SK-N-SH treated with all-trans-retinoic acid at 6 μM for 48 hours (cell line): ENCODE results near the gene UMPS.

ENCODE experiments used
- ATAC-seq: fragments of 200-7000 bp; cut with Tn5 transposase; 3 replicates; pipeline ENCODE4 v1.9.1; 2020; ENCODE audit warnings: mild to moderate bottlenecking, moderate library complexity
- ARNTL ChIP-seq: fragments of 450-650 bp; formaldehyde crosslinking; IDR thresholded peaks from 2 replicates; pipeline ENCODE4 v1.5.0; 2020; ENCODE audit warnings: low read depth, mild to moderate bottlenecking, moderate library complexity, borderline replicate concordance
- CREB5 ChIP-seq: fragments of 250-450 bp; sonication (Bioruptor Pico); IDR thresholded peaks from 2 replicates; pipeline ENCODE4 v1.5.1; 2020; ENCODE audit warnings: low read depth, mild to moderate bottlenecking, moderate library complexity
- CSDC2 ChIP-seq: fragments of 250-450 bp; sonication (Bioruptor Pico); IDR thresholded peaks from 2 replicates; pipeline ENCODE4 v1.5.0; 2020; ENCODE audit warnings: mild to moderate bottlenecking, moderate library complexity
- CSRNP3 ChIP-seq: fragments of 250-450 bp; sonication (Bioruptor Pico); IDR thresholded peaks from 2 replicates; pipeline ENCODE4 v1.5.1; 2021; ENCODE audit warnings: mild to moderate bottlenecking, moderate library complexity
- ESRRG ChIP-seq: fragments of 250-450 bp; sonication (Bioruptor Pico); IDR thresholded peaks from 2 replicates; pipeline ENCODE4 v1.6.1; 2021; ENCODE audit warnings: mild to moderate bottlenecking
- GLIS3 ChIP-seq: fragments of 250-450 bp; sonication (Bioruptor Pico); IDR thresholded peaks from 2 replicates; pipeline ENCODE4 v1.5.0; 2020; ENCODE audit warnings: mild to moderate bottlenecking, moderate library complexity
- ISL1 ChIP-seq: fragments of 250-450 bp; sonication (Bioruptor Pico); IDR thresholded peaks from 2 replicates; pipeline ENCODE4 v2.1.2; 2022; ENCODE audit warnings: mild to moderate bottlenecking, moderate library complexity
- OSR1 ChIP-seq: fragments of 250-450 bp; sonication (Bioruptor Pico); IDR thresholded peaks from 2 replicates; pipeline ENCODE4 v1.8.0; 2022; ENCODE audit warnings: moderate library complexity, mild to moderate bottlenecking, inconsistent platforms
- PATZ1 ChIP-seq: fragments of 250-450 bp; sonication (Bioruptor Pico); IDR thresholded peaks from 2 replicates; pipeline ENCODE4 v1.8.0; 2020; ENCODE audit warnings: mild to moderate bottlenecking, moderate library complexity, borderline replicate concordance
- POU6F1 ChIP-seq: fragments of 250-450 bp; sonication (Bioruptor Pico); IDR thresholded peaks from 2 replicates; pipeline ENCODE4 v1.8.0; 2021; ENCODE audit warnings: low read depth, mild to moderate bottlenecking, moderate library complexity, borderline replicate concordance
- RARB ChIP-seq: fragments of 250-450 bp; sonication (Bioruptor Pico); IDR thresholded peaks from 2 replicates; pipeline ENCODE4 v1.8.0; 2021; ENCODE audit warnings: mild to moderate bottlenecking, moderate library complexity
- SNAI2 ChIP-seq: fragments of 250-450 bp; sonication (Bioruptor Pico); IDR thresholded peaks from 2 replicates; pipeline ENCODE4 v1.5.0; 2020; ENCODE audit warnings: mild to moderate bottlenecking, moderate library complexity
- TOX ChIP-seq: fragments of 250-450 bp; sonication (Bioruptor Pico); IDR thresholded peaks from 2 replicates; pipeline ENCODE4 v1.8.0; 2021; ENCODE audit warnings: mild to moderate bottlenecking, moderate library complexity, borderline replicate concordance
- TSHZ2 ChIP-seq: fragments of 250-450 bp; sonication (Bioruptor Pico); IDR thresholded peaks from 2 replicates; pipeline ENCODE4 v1.5.0; 2020; ENCODE audit warnings: mild to moderate bottlenecking, moderate library complexity
- ZC3H10 ChIP-seq: fragments of 250-450 bp; sonication (Bioruptor Pico); IDR thresholded peaks from 2 replicates; pipeline ENCODE4 v1.5.1; 2021; ENCODE audit warnings: mild to moderate bottlenecking, moderate library complexity
- ZFP3 ChIP-seq: fragments of 250-450 bp; sonication (Bioruptor Pico); IDR thresholded peaks from 2 replicates; pipeline ENCODE4 v1.5.0; 2020; ENCODE audit warnings: mild to moderate bottlenecking, moderate library complexity
- ZFP30 ChIP-seq: fragments of 450-650 bp; formaldehyde crosslinking; IDR thresholded peaks from 2 replicates; pipeline ENCODE4 v1.5.0; 2022; ENCODE audit warnings: mild to moderate bottlenecking, moderate library complexity
- ZNF565 ChIP-seq: fragments of 450-650 bp; formaldehyde crosslinking; conservative IDR thresholded peaks from 2 replicates; pipeline ENCODE4 v1.5.0; 2020; ENCODE audit warnings: low read depth, mild to moderate bottlenecking, moderate library complexity
- ZNF70 ChIP-seq: fragments of 450-650 bp; formaldehyde crosslinking; IDR thresholded peaks from 2 replicates; pipeline ENCODE4 v1.5.0; 2020; ENCODE audit warnings: mild to moderate bottlenecking, moderate library complexity
- ZNF8 ChIP-seq: fragments of 450-650 bp; formaldehyde crosslinking; IDR thresholded peaks from 2 replicates; pipeline ENCODE4 v1.5.0; 2020; ENCODE audit warnings: mild to moderate bottlenecking, moderate library complexity

The UMPS gene

GRCh38 chr3:124793054-124793739 is 62.9 kb downstream of the UMPS start:
- no peak for TF ChIP-seq TSHZ2 (CRISPR knock-in tag)
- TF ChIP-seq ARNTL (CRISPR knock-in tag), result no peak
- TF ChIP-seq OSR1, result no peak
- no peak for TF ChIP-seq ZFP30 (CRISPR knock-in tag)
- no peak for TF ChIP-seq CSRNP3 (CRISPR knock-in tag)
- TF ChIP-seq, all 23 proteins: peak for 0
- no peak for ATAC-seq

GRCh38 chr3:124796477-124796876 is 66.2 kb downstream of the UMPS start:
- TF ChIP-seq TOX (CRISPR knock-in tag) (no peak), CSRNP3 (CRISPR knock-in tag) (no peak), ESRRG (no peak), GLIS3 (no peak), CSDC2 (CRISPR knock-in tag) (no peak), ZNF8 (CRISPR knock-in tag) (no peak), ZC3H10 (CRISPR knock-in tag) (no peak), ZNF70 (CRISPR knock-in tag) (no peak), POU6F1 (CRISPR knock-in tag) (no peak), ZFP3 (CRISPR knock-in tag) (no peak), PATZ1 (CRISPR knock-in tag) (no peak), ARNTL (CRISPR knock-in tag) (no peak), CREB5 (CRISPR knock-in tag) (no peak), ZNF565 (no peak), OSR1 (no peak), RARB (no peak)
- no peak for ATAC-seq

- ATAC-seq, result no peak
- TF ChIP-seq SNAI2 (CRISPR knock-in tag) (no peak), ZFP3 (CRISPR knock-in tag) (no peak), ISL1 (no peak), ZNF70 (CRISPR knock-in tag) (no peak), ZFP30 (CRISPR knock-in tag) (no peak)
These were observed 67.2 kb downstream of the UMPS start for GRCh38 chr3:124797426-124797945.
